Activated T-cell treated with anti-CD3 and anti-CD28 coated beads, Interleukin-2, amount 50 U/mL, for 4 hours (primary cell): ENCODE data around the gene ING1. TPM values are rescaled to one million over a fixed set of nuclear protein-coding genes. Genes with fewer than 3 reads are reported as not detected.
A peak's percentile ranks its signal among the peaks of the same experiment; 100 is the strongest.
"Not testable (repeated sequence)": the region's sequence is repeated elsewhere in the genome, so short reads cannot be mapped to it uniquely, and the experiment has no call there.

Experiments used
- ATAC-seq, 2 donors: fragments of 200-7000 bp; cut with Tn5 transposase; one replicate each; pipeline ENCODE4 v1.10.0; 2021
- DNase-seq: peaks from one replicate; pipeline ENCODE4 v3.0.0-alpha.2; 2020
- H3K27me3 Mint-ChIP-seq: one replicate; pipeline ENCODE4 v1.8.0; 2021; ENCODE audit warnings: low read depth, mixed read lengths
- H3K36me3 Mint-ChIP-seq: one replicate; pipeline ENCODE4 v1.8.0; 2022; ENCODE audit warnings: mixed read lengths; ENCODE audit not compliant: insufficient read depth
- H3K4me1 Mint-ChIP-seq: one replicate; pipeline ENCODE4 v1.8.0; 2021; ENCODE audit warnings: low read depth, mixed read lengths
- H3K4me3 Mint-ChIP-seq: one replicate; pipeline ENCODE4 v1.8.0; 2021; ENCODE audit warnings: mild to moderate bottlenecking, moderate library complexity, mixed read lengths
- H3K9me3 Mint-ChIP-seq: one replicate; pipeline ENCODE4 v1.8.0; 2021; ENCODE audit warnings: mixed read lengths
- total RNA-seq, 3 donors: library from RNA; stranded (reverse); gene quantifications; one replicate each; pipeline ENCODE4 v1.2.1, GENCODE V29; 2021

The ING1 gene
- total RNA-seq, 3 donors from 2014 or later, result 16.9 to 17.7 (median 17.5) TPM

DNA sequence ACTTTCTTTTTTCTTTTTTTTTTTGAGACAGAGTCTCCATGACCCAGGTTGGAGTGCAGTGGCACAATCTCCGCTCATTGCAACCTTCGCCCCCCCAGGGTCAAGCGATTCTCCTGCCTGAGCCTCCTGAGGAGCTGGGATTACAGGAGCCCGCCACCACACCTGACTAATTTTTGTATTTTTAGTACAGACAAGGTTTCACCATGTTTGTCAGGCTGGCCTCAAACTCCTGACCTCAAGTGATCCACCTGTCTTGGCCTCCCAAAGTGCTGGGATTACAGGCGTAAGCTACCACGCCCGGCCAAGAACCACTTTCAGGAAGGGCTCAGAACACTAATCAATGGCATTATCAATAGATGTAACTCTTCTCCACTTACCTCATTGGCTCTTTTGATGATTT lies 12.4 kb upstream of the ING1 start:
- ATAC-seq, DNase-seq, H3K4me3 Mint-ChIP-seq, H3K27me3 Mint-ChIP-seq, H3K9me3 Mint-ChIP-seq: not testable (repeated sequence)
- Mint-ChIP-seq H3K4me1 (peaks cover 33% of the 10 kb centered on the region), H3K36me3 (peaks cover 38% of the 10 kb centered on the region)

DNA sequence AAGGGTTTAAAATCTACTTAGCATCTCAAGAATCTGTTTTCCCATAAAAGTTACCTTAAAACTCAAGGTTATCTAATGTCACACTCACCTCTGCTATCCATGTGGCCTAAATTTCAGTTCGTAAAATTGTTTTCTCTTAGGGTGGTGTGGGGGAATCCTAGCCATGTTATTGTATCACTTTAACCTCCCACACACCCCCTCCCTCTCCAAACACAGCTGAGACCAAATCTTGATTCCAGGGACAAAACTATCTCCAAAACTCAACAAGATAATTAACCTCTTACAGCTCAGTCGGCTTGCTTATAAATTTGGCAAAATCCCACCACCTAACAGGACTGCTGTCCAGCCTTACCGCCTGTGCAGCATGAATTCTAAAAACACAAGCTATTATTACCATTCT lies 11.4 kb upstream of the ING1 start:
- peaks cover 33% of the 10 kb centered on the region for H3K36me3 Mint-ChIP-seq
- H3K4me1 Mint-ChIP-seq, result peaks cover 37% of the 10 kb centered on the region
- no peaks in the 10 kb centered on the region for H3K9me3 Mint-ChIP-seq
- H3K27me3 Mint-ChIP-seq, result no peaks in the 10 kb centered on the region
- no peak for DNase-seq
- H3K4me3 Mint-ChIP-seq, result no peak overlapping the region
- ATAC-seq, result no peak

DNA sequence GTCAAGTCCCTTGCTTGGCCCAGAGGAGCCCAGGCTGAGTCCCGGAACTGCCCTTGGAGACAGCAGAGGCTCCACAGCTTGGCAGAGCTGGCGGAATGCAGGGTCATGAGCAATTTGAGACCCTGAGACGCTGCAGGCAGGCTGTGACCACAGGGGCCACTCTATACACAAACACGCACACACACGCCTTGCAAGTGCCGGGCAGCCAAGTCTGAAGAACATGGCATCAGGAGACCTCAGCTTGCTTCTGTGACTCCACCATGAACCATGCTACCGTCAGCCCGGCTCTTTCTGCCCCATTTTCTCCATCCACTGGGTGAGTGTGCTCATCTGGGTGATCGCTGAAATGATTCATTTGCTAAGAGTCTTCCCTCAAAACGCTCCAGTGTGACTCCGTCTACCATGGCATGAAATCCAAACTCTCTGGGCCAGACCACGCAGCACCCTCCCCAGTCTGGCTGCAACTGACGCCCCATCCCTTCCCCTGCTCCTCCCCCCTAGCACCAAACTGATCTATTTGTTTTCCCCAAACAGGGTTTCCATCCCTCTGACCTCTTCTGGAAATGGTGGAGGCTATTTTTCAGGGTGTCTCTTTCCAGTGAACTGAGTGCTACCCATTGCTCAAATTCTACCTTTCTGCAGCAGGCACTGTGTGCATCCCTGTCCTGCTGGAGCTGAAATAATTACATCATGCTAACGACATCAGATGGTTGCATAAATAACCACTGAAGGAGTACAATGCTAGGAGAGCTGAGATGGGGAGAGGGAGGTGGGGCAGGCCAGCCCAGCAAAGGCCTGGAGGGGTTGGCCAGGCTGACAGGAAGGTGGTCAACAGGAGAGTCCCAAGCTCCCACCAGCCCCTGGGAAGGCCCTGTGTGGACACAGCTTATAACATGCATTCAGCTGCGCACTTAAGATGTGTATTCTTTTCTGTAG lies 10.6 kb upstream of the ING1 start:
- H3K4me3 Mint-ChIP-seq, result no peak overlapping the region
- H3K9me3 Mint-ChIP-seq, result no peaks in the 10 kb centered on the region
- ATAC-seq (no peak), DNase-seq (no peak)
- peaks cover 29% of the 10 kb centered on the region for H3K36me3 Mint-ChIP-seq
- no peaks in the 10 kb centered on the region for H3K27me3 Mint-ChIP-seq
- H3K4me1 Mint-ChIP-seq, result peaks cover 36% of the 10 kb centered on the region

DNA sequence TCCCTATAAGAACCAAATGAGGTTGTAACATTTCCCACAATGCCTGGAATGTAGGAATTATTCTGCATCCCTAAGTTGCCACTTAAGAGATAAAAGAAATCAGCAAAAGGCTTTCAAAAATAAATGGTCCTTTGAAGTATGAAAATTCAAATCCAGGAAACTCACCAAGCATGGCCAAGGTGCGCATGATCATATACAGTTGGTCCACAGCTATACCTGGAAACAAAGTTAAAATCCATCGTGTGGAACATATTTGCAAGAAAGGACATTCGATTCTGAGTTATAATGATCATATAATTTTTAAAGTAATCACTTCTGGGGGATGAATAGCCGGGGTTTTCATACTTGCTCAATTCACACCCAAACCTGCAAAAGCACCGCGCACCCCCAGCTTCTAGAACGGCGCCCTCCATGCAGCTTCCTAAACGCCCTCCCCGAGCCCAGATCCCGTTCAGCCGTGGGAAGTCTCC lies 8.1 kb upstream of the ING1 start:
- Mint-ChIP-seq H3K9me3 (no peaks in the 10 kb centered on the region), H3K4me3 (peak overlapping the region; percentile 91), H3K27me3 (no peaks in the 10 kb centered on the region), H3K36me3 (peaks cover 18% of the 10 kb centered on the region), H3K4me1 (peaks cover 28% of the 10 kb centered on the region)
- ATAC-seq, result no peak
- DNase-seq, result no peak

DNA sequence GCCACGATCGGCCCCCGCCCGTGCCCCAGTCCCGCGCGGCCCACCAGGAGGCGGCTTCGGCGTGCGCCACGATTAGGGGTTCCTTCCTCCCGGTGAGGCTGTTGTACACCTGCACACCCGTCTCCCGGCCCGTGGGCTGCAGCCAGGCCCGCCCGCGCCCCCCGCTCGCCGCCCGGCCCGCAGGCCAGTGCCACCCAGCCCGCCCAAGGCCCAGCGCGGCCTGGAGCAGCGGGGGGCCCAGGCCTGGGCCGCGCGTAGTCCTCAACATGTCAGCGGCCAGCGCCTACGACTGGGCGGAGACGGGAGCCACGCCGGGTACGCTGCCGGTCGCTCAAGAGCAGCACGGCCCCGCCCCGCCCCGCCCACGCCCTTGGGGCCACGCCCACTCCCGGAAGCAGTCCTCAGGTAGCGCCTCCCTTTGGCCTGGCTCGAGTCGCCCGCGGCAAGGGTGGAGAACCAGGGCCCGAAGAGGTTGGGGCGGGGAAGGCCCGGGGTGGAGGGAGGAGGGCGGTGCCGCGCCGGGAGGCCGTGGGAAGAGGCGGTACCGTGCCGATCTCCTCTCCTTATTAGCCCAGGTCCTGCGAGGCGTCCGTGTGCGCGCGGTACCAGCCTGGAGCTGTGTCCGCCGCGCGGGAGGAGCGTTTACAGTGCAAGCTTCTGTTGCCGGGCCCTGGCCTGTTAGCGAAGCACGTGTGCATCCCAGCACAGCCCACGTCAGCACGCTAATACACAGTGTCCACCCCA lies 7.5 kb upstream of the ING1 start, which contains the start of gene CARS2:
CARS2 (minus strand) TSS at position 291 of the 744 bp plus-strand sequence; CDS start at position 268, 23 bp downstream.
- peak; percentile 93 for DNase-seq
- H3K36me3 Mint-ChIP-seq, result peaks cover 18% of the 10 kb centered on the region
- peak within 1 kb of the TSS; percentile 91 for H3K4me3 Mint-ChIP-seq
- ATAC-seq, result peak; percentile 95 to 97
- H3K4me1 Mint-ChIP-seq, result peaks cover 28% of the 10 kb centered on the region
- H3K27me3 Mint-ChIP-seq, result no peaks in the 10 kb centered on the region
- no peaks in the 10 kb centered on the region for H3K9me3 Mint-ChIP-seq

DNA sequence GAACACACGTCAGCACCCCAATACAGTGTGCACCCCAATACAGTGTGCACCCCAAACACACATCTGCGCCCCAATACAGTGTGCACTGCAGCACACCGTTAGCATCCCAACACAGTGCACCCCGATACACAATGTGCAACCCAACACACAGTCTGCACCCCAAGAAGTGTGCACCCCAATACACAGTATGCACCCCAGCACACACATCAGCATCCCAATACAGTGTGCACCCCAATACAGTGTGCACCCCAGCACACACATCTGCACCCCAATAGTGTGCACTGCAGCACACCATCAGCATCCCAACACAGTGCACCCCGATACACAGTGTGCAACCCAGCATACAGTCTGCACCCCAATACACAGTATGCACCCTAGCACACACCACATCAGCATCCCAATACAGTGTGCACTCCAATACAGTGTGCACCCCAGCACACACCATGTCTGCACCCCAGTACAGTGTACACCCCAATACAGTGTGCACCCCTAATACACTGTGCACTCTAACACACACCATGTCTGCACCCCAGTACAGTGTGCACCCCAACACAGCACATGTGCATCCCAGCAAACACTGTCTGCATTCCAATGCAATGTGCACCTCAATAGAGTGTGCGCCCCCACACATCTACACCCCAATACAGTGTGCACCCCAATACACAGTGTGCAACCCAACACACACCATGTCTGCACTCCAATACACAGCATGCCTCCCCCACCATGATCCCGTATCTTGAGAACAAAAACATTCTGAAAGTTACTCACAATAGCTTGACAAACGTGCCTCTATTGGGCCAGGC lies 6.7 kb upstream of the ING1 start:
- H3K4me3 Mint-ChIP-seq, result peak overlapping the region; percentile 72
- H3K27me3 Mint-ChIP-seq, result no peaks in the 10 kb centered on the region

DNA sequence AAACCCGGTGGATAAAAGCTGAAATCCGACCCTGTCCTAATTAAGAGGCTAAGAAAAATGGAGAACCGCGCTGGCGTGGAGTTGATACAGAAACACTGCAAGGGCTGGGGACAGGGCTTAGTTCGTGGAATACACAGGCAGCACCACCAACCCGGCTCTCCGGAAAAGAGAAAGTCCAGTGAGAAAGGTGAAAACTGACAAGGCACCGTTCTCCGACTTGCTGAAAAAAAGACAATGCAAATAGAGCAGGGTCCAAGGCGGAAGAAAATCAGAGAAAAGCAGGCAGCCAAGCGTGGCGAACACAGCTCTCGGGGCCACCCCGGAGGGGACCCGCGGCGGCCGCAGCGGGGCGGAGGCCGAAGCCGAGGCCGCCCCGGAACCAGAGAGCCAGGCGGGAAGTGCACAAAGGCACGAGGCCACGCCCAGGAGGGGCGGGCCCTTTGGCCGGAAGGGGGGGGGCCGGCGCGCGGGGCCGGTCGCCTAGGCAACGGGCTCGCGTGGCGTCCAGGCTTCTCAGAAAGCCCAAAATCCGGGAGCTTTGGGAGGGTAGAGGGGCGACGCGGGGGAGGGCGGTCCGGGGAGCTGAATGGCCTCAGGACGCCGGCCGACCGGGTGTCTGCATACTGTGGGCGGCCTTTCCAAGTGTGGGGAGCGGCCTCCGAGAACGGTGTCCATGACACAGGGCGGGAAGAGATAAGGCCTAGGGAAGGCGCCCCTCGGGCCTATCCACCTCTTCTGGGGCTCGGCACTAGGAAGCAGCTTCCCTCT lies 1.2 kb upstream of the ING1 start:
- ATAC-seq, result peak; percentile 36 to 38
- Mint-ChIP-seq H3K4me3 (peak overlapping the region; percentile 99), H3K9me3 (no peaks in the 10 kb centered on the region)

More for the DNA sequence above, 6.7 kb upstream of the ING1 start:
- ATAC-seq (no peak), DNase-seq (no peak)
- no peaks in the 10 kb centered on the region for H3K9me3 Mint-ChIP-seq
- H3K4me1 Mint-ChIP-seq, result peaks cover 34% of the 10 kb centered on the region
- H3K36me3 Mint-ChIP-seq, result peaks cover 13% of the 10 kb centered on the region

DNA sequence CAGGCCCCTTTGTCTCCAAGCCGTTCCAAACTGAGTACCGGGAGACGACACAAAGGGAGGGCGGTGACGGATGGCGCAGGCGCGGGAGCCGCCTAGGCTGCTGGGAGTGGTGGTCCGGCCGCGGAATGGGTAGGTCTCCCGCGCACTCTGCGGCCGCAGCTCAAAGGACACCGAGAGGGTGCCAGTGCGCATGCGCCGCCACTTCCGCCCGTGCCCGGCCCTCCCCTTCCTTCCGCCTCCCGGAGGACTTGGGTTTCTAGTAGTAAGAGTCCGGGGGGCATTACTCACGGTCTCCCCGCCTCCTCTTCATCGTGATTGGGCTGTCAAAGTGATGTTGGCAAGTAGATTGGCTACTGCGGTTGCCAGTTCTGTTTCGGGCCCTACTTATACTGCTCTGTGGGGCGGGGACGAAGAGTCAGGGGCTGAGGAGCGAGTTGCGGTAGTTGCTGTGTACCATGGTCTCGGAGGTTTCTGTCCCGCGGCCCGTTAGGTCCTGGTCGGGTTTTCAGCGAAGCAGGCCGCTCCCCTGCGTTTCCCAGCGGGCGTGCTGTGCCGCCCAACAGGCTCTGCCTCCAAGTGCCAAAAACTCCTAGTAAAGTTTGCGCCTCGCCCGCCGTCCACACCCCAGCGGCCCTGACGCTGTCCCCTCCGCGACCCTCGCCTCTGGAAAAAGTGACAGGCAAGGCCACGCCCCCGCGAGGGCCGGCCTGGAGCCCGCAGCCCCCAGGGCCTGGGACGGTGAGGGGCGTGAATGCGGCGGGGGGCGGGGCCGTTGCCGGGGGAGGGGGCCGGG lies 455 bp upstream of the ING1 start:
- no peaks in the 10 kb centered on the region for H3K27me3 Mint-ChIP-seq
- DNase-seq (peak; percentile 98), ATAC-seq (peak; percentile 61 to 62)
- no peaks in the 10 kb centered on the region for H3K36me3 Mint-ChIP-seq
- H3K4me1 Mint-ChIP-seq, result peaks cover 27% of the 10 kb centered on the region
- H3K9me3 Mint-ChIP-seq, result no peaks in the 10 kb centered on the region
- peak overlapping the region; percentile 99 for H3K4me3 Mint-ChIP-seq

More for the DNA sequence above, 1.2 kb upstream of the ING1 start:
- Mint-ChIP-seq H3K4me1 (peaks cover 19% of the 10 kb centered on the region), H3K36me3 (no peaks in the 10 kb centered on the region), H3K27me3 (no peaks in the 10 kb centered on the region)
- DNase-seq, result peak; percentile 88

DNA sequence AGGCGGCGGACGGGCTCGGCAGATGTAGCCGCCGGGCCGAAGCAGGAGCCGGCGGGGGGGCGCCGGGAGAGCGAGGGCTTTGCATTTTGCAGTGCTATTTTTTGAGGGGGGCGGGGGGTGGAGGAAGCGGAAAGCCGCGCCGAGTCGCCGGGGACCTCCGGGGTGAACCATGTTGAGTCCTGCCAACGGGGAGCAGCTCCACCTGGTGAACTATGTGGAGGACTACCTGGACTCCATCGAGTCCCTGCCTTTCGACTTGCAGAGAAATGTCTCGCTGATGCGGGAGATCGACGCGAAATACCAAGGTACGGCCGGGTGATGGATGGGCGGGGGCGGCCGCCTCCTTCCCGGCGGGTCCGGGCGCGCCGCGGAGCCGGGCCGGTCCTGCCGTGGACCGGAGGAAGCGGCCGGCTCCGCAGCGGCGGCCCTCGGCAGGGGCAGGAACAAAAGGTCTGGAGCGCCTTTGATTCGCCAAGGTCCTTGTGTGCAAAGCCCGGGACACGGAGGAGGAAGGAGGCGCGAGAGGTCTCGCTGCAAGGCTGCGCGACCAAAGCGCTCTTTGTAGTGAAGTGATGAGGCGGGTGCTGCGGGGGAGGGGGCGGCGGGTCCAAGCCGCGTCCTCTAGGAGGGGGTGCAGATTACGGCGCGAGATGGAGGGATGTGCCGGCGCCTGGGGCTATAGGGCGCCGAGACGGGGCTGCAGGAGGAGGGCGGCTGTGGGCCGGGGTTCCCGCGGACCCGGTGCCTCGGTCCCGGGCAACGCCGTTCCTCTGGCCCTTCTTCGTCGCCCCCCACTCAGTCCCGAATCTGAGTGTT lies 689 bp downstream of the ING1 start:
- ATAC-seq, result no peak
- H3K36me3 Mint-ChIP-seq, result no peaks in the 10 kb centered on the region

DNA sequence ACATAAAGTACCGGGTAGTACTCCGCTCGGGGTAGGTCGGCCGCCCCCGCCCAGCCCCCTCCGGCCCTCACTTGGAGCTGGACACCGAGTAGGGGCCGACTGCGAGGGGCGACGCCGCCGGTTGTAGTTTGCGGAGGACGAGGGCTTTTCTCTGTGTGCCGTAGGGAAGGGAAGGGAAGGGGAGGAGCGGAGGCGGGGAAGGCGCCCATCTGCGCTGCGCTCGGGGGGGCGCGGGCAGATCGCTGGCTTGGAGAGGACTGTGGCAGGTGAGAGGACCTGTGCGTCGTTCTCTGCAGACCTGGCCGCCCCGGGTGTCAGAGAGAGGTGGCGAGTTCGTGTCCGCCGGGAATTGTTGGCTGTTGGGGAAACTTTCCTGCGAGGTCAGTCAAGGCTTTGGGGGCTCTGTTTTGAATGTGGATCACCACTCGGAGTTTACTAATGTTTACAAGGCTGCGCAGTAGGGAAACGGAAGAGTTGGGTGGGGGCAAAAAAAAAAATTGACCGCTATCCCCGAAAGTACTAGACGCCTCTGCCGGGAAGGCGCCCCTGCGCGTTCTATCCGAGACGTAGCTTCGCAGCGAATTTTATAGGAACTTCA lies 1.4 kb downstream of the ING1 start:
- Mint-ChIP-seq H3K27me3 (no peaks in the 10 kb centered on the region), H3K4me3 (peak overlapping the region; percentile 98), H3K9me3 (no peaks in the 10 kb centered on the region), H3K36me3 (peaks cover 6% of the 10 kb centered on the region), H3K4me1 (peaks cover 34% of the 10 kb centered on the region)
- DNase-seq, result peak; percentile 34
- no peak for ATAC-seq

More for the DNA sequence above, 689 bp downstream of the ING1 start:
- no peaks in the 10 kb centered on the region for H3K27me3 Mint-ChIP-seq
- peak; percentile 62 for DNase-seq
- H3K4me3 Mint-ChIP-seq, result peak overlapping the region; percentile 98
- H3K4me1 Mint-ChIP-seq, result peaks cover 29% of the 10 kb centered on the region
- no peaks in the 10 kb centered on the region for H3K9me3 Mint-ChIP-seq

DNA sequence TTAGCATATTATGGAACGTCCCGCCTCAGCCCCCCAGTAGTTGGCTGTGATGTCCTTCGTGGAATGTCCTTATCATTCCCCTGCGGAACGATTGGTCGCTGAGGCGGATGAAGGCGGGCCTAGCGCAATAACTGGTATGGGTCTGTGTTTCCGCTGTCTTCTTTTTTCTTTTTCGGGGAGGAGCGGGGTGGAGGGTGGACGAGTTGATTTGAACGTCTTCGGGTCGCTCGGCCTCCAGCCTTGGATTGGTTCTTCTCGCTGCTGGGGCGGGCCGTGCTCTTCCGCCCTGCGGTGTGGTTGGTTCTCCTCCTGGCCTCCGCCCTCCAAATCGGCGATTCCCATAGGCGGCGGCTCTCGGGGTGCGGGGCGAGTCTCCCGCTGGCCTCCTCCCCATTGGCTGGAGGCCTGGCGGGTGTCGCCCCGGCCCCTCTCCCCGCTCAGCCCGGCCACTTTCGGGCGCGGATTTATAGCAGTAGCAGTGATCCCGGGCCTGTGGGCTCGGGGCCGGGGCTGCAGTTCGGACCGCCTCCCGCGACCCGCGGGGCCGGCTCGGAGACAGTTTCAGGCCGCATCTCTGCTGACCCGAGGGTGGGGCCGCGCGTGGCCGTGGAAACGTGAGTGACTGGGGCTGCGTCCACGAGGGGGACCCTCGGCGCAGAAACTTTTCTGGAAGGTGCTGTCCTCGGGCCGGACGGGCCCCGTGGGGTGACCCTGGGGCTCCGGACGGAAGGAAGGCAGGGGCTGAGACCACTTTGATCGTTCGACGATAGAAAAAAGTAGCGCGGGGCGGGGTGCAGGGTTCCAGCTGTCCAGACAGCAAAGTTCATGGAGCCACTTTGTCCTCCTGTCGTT lies 2.1 kb downstream of the ING1 start:
- no peaks in the 10 kb centered on the region for H3K9me3 Mint-ChIP-seq
- ATAC-seq (peak; percentile 63 to 67), DNase-seq (peak; percentile 92)
- H3K4me1 Mint-ChIP-seq, result peaks cover 35% of the 10 kb centered on the region
- H3K27me3 Mint-ChIP-seq, result no peaks in the 10 kb centered on the region
- H3K4me3 Mint-ChIP-seq, result peak overlapping the region; percentile 98
- H3K36me3 Mint-ChIP-seq, result peaks cover 7% of the 10 kb centered on the region
